OCI-LY3 (cell line): ENCODE measurements around the gene SMIM29.
"Not testable (repeated sequence)": the region's sequence is repeated elsewhere in the genome, so short reads cannot be mapped to it uniquely, and the experiment has no call there.

Source experiments
- CTCF ChIP-seq: fragments of 200-600, 300-600 bp; sonication (generic); IDR thresholded peaks from 2 replicates; pipeline ENCODE4 v1.5.1; 2014; ENCODE audit warnings: antibody characterized with exemption, low read length, low read depth
- EZH2phosphoT487 ChIP-seq: fragments of 200-600 bp; shearing (Covaris generic); IDR thresholded peaks from 2 replicates; pipeline ENCODE4 v1.6.1; 2018; ENCODE audit warnings: antibody characterized with exemption, mixed run types, low read depth

- not testable (repeated sequence) for TF ChIP-seq CTCF, EZH2phosphoT487
Observed at GRCh38 chr6:34252395-34252794, 3.6 kb upstream of the SMIM29 start.
